HG03520 (cell line): Measurements from ENCODE around the gene SPRYD3.
"Not testable (repeated sequence)": the region's sequence is repeated elsewhere in the genome, so short reads cannot be mapped to it uniquely, and the experiment has no call there.

Experiments
- ATAC-seq: cut with Tn5 transposase; IDR thresholded peaks from one replicate; pipeline ENCODE4 v1.9.1; 2021; ENCODE audit warnings: mild to moderate bottlenecking, moderate library complexity; ENCODE audit not compliant: unreplicated experiment

SPRYD3 gene

DNA sequence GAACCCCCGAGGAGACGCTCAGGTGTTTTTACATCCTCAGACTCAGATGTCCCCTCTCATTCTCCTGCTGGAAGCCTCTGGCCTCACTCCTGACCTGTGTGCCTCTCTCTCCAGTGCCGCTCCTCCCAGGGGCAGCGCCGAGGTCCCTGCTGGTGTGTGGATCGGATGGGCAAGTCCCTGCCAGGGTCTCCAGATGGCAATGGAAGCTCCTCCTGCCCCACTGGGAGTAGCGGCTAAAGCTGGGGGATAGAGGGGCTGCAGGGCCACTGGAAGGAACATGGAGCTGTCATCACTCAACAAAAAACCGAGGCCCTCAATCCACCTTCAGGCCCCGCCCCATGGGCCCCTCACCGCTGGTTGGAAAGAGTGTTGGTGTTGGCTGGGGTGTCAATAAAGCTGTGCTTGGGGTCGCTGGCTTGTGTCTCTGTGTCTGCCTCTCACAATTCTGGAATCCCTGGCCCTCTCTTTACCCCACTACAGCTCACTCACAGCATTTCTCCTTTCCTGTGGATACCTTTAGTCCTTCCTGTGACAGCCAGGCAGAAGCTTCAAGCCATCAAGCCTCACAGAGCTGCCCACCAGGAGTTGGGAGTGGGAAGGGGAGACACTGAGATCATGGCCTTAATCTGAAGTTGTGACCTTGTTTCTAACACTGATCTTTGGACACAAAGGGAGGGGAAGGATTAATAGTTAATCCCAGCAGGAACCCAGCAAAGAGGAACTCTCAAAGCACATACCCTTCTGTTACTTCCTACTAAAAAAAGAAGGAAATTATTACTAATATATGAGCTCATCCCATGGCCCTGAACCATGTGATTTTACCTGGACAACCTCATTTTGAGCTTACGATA is 23.0 kb upstream of the SPRYD3 start:
- no peak for ATAC-seq

DNA sequence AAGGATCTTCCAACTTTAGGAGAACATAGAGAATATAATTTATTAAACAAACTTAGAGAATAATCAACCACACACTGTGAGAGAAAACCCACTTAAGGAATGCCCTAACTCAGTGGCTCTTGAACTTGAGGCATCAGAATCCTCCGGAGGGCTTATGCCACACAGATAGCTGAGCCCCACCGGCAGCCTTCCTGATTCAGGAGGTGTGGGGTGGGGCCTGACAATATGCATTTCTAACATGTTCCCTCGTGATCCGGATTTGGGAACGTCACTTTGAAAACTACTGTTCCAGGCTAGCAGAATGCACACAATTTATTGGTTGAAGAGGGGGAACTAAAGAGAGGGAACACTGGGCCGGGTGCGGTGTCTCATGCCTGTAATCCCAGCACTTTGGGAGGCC is 22.1 kb upstream of the SPRYD3 start:
- ATAC-seq = no peak

DNA sequence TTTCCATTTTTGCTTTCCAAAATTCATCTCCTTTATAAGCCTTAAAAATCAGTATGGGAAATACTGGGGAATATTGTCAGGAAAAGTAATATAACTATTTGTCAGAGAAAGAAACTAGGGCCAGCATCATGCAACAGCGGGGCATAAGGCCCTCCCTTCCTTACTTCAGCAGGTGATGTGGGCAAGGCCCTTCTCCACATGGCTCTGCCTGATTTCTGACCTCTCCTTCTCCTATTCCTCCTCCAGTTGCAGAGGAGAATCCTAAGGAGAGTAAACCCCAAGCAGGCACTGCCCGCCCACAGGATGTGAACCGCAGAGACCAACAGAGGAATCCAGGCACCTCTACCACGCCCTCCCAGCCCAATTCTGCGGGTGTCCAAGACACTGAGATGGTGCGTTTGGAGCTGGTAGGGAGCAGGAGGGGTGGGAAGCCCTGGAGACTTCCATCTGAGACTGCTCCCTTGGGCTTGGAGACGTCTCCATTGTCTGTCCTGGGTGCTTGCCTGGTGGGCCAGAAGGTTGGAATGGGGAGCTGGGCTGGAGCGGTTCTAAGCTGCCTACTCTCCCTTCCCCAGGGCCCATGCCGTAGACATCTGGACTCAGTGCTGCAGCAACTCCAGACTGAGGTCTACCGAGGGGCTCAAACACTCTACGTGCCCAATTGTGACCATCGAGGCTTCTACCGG is 21.4 kb upstream of the SPRYD3 start:
- ATAC-seq = no peak

DNA sequence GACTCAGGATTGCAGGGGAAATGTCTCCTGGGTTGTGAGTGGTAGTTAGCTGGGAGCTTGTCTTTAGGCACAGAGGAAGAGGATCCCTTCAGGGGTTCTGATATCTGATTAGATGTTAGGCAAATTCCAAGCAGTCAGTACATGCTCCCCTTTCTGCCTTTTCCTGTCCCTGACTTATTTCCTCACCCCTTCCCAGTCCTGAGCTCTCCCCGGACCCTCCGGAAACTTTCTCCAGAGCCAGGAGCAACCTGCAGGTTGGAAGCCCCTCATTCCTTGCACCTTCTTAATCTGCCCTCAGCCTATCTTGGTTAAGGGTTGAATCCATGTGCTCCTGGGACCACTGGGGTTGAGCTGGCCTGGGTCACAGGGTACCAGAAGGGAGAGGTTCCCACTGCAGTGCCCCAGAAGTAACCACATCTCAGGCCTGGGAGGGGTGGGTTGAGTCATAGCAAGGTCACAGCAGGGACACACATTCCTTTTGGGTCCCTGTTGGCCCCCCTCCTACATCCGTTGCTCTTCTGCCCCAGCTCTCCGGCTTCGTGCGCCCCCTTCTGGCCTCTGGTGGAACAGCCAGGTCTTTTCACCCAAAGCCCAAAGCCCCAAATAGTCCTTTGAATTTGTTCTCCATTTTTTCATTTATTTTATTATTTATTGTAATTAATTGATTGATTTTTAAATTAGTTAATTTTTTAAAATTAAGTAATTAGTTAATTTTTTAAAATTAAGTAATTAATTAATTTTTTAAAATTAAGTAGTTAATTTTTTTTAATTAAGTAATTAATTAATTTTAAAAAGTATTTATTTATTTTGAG is 20.1 kb upstream of the SPRYD3 start:
- no peak for ATAC-seq

DNA sequence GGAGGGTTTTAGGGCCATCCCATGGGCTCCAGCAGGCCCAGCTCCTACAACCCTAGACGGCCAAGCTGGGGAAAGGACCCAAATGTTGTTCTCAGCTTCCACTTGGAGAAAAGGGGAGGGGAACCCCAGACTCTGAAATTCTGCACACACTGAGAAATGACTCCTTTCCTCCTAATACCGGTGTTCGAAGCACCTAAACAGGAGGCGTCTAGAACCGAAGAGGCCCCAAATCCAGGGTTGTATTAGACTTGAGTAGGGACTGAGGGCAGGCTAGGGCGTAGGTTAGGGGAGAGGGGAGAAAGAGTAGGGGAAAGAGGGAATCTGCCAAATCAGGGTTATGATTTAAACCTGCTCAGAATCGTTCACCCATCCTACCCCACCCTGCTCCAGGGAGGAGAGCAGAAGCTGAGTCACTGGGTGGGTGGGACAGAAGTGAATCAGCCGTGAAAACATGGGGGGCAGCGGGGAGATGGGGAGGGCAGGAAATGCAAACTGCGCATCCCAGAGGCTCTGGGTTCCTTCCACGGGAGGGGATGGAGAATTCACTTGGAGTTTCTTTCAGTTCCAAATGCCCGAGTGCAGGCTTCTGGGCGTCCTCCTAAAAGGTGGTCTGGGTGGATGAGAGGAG is 19.3 kb upstream of the SPRYD3 start:
- no peak for ATAC-seq

DNA sequence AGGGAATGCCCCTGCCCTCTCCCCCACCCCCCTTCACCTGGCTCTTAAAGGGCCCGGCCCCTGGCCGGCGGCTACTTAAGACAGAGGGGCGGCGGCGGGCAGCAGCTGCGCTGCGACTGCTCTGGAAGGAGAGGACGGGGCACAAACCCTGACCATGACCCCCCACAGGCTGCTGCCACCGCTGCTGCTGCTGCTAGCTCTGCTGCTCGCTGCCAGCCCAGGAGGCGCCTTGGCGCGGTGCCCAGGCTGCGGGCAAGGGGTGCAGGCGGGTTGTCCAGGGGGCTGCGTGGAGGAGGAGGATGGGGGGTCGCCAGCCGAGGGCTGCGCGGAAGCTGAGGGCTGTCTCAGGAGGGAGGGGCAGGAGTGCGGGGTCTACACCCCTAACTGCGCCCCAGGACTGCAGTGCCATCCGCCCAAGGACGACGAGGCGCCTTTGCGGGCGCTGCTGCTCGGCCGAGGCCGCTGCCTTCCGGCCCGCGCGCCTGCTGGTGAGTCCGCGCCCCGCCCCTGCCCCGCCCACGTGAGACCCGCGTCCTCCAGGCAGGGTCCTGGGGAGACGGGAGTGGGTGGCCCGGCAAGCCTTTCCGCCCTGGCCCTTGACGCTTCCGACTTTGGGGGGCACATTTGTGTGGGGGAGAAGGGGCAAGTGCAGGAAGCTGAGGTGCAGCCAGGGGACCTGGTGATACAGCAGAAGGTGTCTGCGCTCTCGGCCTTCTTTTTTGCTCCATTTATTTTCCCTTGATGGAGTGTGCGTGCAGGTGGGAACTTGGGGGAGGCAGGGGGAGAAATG is 18.6 kb upstream of the SPRYD3 start, which contains the start of gene IGFBP6:
Gene IGFBP6, plus strand, starts transcription at position 104 of the 790 bp plus-strand sequence. Its CDS starts 51 bp downstream, at position 155.
- ATAC-seq = no peak

DNA sequence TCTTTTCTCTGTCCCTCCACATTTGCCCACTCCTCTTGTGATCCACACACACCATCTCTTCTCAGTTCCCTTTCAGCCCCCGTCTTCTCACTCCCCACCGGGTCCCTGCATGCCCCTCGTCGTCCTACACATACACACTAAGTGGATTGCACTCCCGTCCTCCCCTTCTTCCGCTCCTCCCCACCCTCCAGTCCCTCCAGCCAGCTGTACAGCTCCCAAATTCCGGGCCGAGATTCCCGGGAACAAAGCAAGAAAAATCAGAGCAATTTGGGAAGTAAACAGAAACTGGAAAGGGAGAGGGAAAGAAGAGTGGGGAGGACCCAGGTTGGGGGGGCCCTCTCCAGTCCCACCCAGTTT is 18.0 kb upstream of the SPRYD3 start:
- ATAC-seq = no peak

DNA sequence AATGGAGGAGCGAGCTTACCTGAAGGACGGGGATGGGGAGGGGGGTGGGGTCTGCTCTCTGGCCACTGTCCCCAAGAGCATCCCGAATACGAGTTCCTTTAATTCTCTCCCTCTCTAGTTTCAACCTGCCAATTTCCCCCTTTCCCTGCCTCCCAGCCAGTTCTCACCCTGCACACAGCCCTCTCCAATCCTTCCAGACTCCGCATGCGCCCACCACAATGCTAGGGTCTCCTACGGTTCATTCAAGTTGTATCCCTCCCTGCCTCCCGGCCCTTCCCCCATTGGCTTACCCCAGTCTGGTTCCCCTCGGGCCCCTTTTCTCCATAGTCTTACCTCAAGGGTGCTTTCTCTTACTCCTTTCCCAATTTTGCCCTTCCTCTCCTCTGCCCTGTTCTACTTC is 17.6 kb upstream of the SPRYD3 start:
- no peak for ATAC-seq

DNA sequence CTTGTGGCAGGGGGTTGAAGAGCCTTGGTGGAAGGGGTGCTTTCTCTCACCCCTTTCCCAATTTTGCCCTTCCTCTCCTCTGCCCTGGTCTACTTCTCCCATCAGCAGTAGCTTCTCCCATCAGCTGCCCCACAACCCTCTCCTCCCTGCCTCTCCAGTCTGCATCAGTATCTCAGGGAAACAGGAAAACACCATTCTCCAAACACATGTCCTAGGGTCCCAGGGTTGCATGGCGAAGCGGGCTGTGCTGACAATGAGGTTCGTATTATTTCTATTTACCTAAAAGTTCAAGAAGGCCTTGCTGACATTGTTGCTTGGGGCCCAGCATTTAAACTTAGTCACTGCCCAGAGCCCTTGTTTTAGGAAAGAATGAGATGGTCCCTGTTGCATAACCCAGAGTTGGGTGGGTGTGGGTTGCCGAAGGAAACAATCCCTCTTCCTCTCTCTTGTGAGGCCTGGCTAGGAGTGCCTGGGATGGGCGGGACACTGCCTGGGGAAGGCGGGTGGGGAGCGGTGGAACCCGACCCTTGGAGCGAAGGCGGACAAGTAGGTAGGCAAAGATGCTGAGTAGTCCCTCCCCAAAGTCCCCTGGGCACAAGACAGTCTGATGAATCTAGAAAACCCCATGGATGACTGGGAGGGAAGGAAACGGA is 17.0 kb upstream of the SPRYD3 start:
- ATAC-seq = no peak

DNA sequence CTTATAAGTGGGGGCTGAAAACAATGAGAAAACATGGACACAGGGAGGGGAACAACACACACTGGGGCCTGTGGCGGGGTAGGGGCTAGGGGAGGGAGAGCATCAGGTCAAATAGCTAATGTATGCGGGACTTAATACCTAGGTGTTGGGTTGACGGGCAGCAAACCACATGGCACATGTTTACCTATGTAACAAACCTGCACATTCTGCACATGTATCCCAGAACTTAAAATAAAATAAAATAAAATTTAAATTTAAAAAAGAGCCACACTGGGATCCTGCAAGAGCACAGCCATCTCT is 16.4 kb upstream of the SPRYD3 start:
- not testable (repeated sequence) for ATAC-seq

DNA sequence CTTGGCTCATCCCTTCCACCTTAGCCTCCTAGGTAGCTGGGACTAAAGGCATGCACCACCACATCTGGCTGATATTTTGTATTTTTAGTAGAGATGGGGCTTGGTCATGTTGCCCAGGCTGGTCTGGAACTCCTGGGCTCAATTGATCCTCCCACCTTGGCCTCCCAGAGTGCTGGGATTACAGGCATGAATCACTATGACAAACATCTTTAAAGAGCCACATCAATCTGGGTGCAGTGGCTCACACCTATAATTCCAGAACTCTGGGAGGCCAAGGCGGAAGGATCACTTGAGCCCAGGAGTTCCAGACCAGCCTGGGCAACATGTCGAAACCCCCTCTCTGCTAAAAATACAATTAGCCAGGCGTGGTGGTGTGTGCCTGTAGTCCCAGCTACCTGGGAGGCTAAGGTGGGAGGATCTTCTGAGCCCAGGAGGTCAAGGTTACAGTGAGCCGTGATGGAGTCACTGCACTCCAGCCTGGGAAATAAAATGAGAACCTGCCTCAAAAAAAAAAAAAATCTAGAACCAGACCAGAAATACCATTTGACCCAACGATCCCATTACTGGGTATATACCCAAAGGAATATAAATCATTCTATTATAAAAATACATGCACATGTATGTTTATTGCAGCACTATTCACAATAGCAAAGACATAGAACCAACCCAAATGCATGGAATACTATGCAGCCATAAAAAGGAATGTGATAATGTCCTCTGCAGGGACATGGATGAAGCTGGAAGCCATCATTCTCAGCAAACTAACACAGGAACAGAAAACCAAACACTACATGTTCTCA is 15.8 kb upstream of the SPRYD3 start:
- ATAC-seq = not testable (repeated sequence)

DNA sequence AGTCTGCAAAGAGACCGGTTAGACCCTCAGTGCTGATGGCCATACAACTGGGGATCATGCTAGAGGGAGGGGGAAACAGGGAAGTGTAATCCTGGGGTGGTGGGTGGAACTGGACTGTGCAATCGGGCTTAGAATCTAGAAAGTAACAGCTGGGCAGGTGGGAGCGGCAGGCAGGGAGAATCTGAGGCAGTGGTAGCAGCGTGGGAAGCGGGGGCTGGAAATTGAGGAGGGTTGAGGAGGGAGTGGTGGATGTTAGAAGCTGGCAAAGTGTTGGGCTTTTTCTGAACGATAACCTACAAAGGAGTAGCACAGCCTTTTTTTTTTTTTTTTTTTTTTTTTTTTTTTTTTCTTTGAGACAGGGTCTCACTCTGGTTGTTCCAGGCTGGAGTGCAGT is 15.2 kb upstream of the SPRYD3 start:
- no peak for ATAC-seq

DNA sequence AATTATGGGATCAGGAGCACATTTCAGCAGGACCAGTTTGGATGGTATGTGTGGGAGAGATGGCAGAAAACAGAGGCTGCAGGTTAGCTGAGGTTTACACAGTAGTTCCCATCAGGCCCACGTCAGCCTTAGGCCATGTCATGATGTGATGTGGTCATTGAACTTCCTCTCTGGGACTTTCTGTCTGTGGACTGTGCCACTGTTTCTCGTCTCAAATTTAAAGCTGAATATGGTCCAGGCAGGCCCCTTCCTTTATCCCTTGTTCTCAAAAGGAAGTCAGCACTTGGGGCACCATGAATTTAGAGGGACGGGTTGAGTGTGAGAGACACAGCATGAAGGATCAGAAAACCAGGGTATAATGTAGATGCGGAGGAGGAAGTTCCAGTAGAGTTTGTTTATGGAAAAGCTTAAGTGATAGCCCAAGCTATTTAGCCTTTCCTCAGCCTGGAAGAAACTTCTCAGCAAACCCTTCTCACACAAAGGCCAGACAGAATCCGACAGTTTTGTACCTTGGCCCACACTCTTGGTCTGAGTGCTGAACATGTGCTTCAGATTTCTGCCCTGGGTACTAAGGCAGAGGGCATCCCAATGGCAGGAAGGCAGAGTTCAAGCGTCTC is 14.7 kb upstream of the SPRYD3 start:
- no peak for ATAC-seq

DNA sequence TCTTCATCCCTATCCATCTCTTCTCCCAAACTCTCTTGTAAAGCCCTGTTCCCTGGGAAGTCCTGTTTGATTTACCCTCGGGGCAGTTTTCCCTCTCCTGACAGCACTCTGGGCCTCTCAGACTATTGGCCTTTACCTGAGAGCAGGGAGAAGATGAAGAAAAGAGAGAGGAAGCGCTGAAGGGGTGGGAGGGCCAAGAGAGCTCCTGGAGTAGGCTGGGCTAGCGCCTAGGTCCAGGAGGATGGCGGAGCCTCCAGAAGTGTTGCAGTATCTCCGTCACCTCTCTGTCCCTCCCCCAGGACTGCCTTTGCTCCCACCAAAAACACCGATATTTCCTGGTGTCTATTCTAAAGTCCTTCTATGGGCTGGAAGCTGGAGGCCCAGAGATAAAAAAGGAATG is 12.6 kb upstream of the SPRYD3 start:
- no peak for ATAC-seq

DNA sequence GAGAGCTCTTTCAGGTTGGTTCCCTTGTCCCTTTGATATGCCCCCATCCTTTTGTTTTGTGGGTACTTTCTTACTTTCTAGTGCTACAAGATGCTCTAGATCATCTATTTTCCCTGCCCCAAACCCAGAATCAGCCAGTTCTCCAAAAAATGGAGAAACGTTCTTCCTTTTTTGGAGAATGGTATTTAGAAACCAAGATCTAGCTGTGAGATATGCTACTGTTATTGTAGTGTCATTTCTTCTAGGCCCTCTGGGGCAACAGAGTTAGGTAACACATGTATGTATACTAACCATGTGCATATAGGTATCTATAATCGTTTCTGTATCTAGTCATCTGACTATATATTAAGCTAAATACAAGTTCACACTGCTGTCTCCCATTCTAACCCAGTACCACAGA is 11.4 kb upstream of the SPRYD3 start:
- ATAC-seq = no peak

DNA sequence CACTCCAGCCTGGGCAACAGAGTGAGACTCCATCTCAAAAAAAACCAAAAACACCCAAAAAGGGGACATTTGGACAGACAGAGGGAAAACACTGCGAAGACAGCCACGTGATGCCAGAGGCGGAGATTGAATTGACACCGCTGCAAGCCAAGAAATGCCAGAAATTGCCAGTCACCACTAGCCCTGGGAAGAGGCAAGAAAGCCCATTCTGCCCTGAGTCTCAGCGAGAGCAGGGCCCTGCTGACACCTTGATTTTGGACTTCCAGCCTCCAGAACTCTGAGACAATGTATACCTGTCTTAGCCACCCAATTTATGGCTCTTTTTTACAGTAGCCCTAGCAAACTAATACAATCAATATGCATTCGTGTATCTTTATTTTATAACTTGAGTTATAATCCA is 10.9 kb upstream of the SPRYD3 start:
- ATAC-seq = no peak

DNA sequence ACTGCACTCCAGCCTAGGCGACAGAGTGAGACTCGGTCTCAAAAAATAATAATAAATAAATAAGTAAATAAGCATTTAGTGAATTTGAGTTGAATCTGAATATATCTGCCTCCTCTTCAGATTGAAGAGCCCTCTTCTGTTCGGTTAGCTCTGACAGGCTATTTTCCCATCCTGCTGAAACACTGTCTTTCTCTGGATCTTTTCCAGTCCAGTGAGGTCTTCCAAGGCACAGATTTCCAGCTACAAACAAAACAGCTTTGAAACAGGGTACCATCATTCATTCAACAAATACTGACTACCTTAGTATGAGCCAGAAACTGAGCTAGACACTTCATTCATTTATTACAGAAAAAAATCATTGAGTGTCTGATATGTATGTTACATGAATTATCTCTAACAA is 7.2 kb upstream of the SPRYD3 start:
- ATAC-seq = no peak

DNA sequence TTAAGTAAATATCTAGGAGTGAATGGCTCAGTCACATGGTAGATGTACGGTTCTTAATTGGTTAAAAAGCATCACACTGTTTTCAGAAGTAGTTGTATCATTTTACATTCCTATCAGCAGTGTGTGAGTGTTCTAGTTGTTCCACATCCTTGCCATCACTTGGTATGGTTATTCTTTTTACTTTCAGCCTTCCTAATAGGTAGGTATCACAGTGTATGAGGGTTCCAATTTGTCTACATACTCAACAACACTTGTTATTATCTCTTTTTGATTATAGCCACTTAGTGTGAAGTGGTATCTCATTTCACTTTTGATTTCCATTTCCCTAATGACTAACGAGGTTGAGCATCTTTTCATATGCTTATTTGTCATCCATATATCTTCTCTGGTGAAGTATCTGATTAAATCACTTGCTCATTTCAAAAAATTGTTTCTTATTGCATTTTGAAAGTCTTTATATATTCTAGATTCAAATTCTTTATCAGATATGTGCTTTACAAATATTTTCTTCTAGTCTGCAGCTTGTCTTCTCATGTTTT is 3.5 kb upstream of the SPRYD3 start:
- no peak for ATAC-seq
